GM12801 (cell line): ENCODE results near the gene BAHCC1.

Source experiments
- CTCF ChIP-seq: IDR thresholded peaks from one replicate; pipeline ENCODE4 v1.5.1; 2011; ENCODE audit warnings: control low read depth; ENCODE audit not compliant: insufficient read length; ENCODE audit errors: extremely low read depth

BAHCC1 gene

GRCh38 chr17:81489012-81489997, 94.0 kb downstream of the BAHCC1 start:
- TF ChIP-seq CTCF = no peak

GRCh38 chr17:81489998-81490992, 95.0 kb downstream of the BAHCC1 start:
- TF ChIP-seq CTCF = no peak

GRCh38 chr17:81491181-81491581, 95.9 kb downstream of the BAHCC1 start:
- no peak for TF ChIP-seq CTCF

GRCh38 chr17:81491761-81492160, 96.5 kb downstream of the BAHCC1 start:
- no peak for TF ChIP-seq CTCF

- TF ChIP-seq CTCF = no peak
These were observed 96.9 kb downstream of the BAHCC1 start for GRCh38 chr17:81492202-81492601.

- no peak for TF ChIP-seq CTCF
These were observed 97.4 kb downstream of the BAHCC1 start for GRCh38 chr17:81492706-81493105.
